BJ (cell line): Measurements from ENCODE around the gene ZFYVE28. TPM values are rescaled to one million over a fixed set of nuclear protein-coding genes. Genes with fewer than 3 reads are reported as not detected.
A peak's percentile ranks its signal among the peaks of the same experiment; 100 is the strongest.

Source experiments
- CTCF ChIA-PET: fragments of 350-600 bp; formaldehyde crosslinking; extraction: SDS; loops from one replicate; lab custom pipeline; 2021; ENCODE audit warnings: antibody characterized with exemption, inconsistent platforms; lab: Yijun Ruan, JAX
- POLR2A ChIA-PET: fragments of 300-600 bp; sonication (Branson Sonifier 250); formaldehyde crosslinking; extraction: SDS; loops from one replicate; lab custom pipeline; 2021; ENCODE audit warnings: antibody characterized with exemption; lab: Charles Lee
- DNase-seq: peaks from one replicate; pipeline ENCODE4 v3.0.0-alpha.2; 2011; ENCODE audit warnings: low read depth
- H3K27me3 ChIP-seq: 2 replicates; pipeline ENCODE4 v1.6.0; 2011; ENCODE audit warnings: low read length; ENCODE audit not compliant: control insufficient read depth, insufficient read depth
- H3K36me3 ChIP-seq: 2 replicates; pipeline ENCODE4 v1.5.1; 2011; ENCODE audit warnings: low read length; ENCODE audit not compliant: control insufficient read depth, insufficient read depth
- H3K4me3 ChIP-seq: 2 replicates; pipeline ENCODE4 v1.5.1; 2011; ENCODE audit warnings: low read depth, mild to moderate bottlenecking, control low read depth, low read length
- polyA plus RNA-seq: library from polyadenylated mRNA; depleted of rRNA; stranded (reverse); fragments of >200 nt; gene quantifications from 2 replicates; pipeline ENCODE4 v1.2.3, GENCODE V29; 2011
- TF ChIP-seq, protein P1 (sequence below): IDR thresholded peaks from 2 replicates; pipeline ENCODE4 v1.5.1; 2011; ENCODE audit warnings: low read depth, mild to moderate bottlenecking, control low read depth, inconsistent platforms, low read length, moderate library complexity; ENCODE audit not compliant: insufficient read depth

Gene ZFYVE28
- polyA plus RNA-seq, 1 experiment: 4.4 TPM

DNA sequence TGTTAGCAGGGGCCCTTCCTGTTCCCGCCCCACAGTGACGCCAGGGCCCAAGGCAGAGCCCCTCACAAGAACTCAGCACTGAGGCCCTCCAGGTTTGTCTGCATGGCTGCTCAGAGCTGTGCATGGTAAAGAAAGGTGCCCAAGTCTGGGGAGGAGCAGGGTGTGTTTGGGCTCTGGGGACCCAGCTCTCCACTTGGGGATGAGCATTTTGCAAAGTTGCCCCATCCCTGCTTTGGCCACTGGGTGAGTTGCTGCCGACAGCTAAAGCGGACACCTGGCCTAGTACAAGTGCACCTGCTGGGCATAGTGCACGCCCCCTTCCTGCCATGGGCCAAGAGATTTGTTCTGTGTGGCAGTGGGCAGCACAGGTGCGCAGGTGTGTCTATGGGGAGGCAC, 154.5 kb downstream of the ZFYVE28 start:
- DNase-seq: no peak
- H3K36me3 ChIP-seq: no peaks in the 10 kb centered on the region; the same call in 1 of the 2 replicates
- CTCF ChIA-PET: no interaction called here
- H3K27me3 ChIP-seq: no peaks in the 10 kb centered on the region
- POLR2A ChIA-PET: no interaction called here
- TF ChIP-seq, protein P1, sequence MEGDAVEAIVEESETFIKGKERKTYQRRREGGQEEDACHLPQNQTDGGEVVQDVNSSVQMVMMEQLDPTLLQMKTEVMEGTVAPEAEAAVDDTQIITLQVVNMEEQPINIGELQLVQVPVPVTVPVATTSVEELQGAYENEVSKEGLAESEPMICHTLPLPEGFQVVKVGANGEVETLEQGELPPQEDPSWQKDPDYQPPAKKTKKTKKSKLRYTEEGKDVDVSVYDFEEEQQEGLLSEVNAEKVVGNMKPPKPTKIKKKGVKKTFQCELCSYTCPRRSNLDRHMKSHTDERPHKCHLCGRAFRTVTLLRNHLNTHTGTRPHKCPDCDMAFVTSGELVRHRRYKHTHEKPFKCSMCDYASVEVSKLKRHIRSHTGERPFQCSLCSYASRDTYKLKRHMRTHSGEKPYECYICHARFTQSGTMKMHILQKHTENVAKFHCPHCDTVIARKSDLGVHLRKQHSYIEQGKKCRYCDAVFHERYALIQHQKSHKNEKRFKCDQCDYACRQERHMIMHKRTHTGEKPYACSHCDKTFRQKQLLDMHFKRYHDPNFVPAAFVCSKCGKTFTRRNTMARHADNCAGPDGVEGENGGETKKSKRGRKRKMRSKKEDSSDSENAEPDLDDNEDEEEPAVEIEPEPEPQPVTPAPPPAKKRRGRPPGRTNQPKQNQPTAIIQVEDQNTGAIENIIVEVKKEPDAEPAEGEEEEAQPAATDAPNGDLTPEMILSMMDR: no peak
- H3K4me3 ChIP-seq: no peak overlapping the region

DNA sequence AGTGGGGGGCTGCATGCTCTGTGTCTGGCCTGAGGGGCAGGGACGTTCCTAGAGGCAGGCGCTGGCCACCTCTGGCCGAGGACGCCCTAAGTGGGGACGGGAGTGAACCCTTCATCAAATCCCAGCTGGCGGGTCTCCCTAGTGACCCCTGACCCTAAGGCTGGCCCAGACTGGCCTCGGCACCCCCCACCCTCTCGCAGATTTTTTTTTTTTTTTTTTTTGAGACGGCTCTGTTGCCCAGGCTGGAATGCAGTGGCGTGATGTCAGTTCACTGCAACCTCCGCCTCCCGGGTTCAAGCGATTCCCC, 155.5 kb downstream of the ZFYVE28 start:
- TF ChIP-seq, protein P1: no peak
- CTCF ChIA-PET: no interaction called here
- POLR2A ChIA-PET: no interaction called here
- Histone ChIP-seq H3K36me3 (peaks cover under 1% of the 10 kb centered on the region; the same call in 1 of the 2 replicates), H3K27me3 (no peaks in the 10 kb centered on the region), H3K4me3 (peak overlapping the region; percentile 62)
- no peak for DNase-seq

DNA sequence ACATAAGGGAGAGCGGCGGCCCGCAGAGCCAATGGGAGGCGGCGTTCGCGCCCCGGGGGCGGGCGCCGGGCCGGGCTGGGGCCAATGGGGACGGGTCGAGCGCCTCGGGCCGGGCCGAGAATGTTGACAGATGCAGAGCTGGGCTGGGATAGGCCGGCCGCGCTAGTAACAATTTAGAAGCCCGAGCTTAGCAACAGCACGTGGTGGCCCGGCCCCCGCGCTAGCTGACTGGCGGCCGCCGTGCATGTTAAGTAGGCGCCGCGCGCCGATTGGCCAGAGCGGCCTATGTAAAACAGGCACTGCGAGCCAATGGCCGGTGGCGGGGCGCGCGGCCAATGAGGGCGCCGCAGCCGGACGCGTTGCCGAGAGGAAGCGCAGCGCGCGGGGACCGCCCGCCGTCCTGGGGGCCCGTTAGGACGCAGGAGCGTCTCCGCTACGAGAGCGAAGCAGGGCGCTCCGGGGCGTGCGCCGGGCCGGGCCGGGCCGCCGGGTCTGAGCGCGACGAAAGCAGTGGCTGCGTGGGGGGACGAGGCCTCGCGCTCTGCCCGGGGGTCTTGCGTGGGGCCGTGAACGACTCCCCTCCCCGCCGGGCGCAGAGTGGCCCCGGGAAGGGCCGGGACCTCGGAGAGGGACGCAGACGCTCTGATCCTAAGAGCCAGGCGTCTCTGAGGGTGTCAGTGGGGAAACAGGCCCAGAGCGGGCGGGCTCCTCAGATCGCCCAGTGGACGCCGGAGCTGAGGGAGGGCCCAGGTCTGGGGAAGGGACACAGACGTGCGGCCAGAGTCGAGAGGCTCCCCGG, 156.1 kb downstream of the ZFYVE28 start:
- ChIA-PET CTCF (interaction anchor here (1.0 kb wide), 1 partner anchor 42 kb away, joined by 4 read pairs; no protein-coding TSS in a partner anchor), POLR2A (interaction anchor here (0.6 to 0.7 kb wide), 2 partner anchors 20 to 140 kb away, joined by 3 to 5 read pairs; partner anchors contain the start of genes HAUS3 and POLN)
- H3K36me3 ChIP-seq: peaks cover 4% of the 10 kb centered on the region
- DNase-seq: peak; percentile 96
- peak overlapping the region; percentile 62 for H3K4me3 ChIP-seq
- H3K27me3 ChIP-seq: no peaks in the 10 kb centered on the region
- TF ChIP-seq, protein P1: no peak

DNA sequence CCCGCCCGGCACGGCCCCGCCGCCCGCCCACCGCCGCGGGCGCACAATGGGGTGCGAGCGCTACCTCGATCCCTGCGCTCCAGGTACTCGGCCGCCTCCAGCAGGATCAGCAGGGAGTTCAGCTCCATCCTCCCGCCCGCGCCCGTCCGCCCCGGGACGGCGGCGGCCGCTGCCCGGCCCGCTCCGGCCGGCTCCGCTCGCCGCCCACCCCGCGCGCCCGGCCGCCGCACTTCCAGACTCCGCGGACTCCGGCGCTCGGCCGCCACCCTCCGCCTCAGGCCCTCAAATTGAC, 156.6 kb downstream of the ZFYVE28 start, which contains the start of gene MXD4:
Gene MXD4 (minus strand): TSS at position 257 of the 292 bp plus-strand sequence. CDS start 129 bp downstream, at position 128.
- Histone ChIP-seq H3K27me3 (no peaks in the 10 kb centered on the region), H3K4me3 (peak within 1 kb of the TSS; percentile 77), H3K36me3 (peaks cover 6% of the 10 kb centered on the region)
- POLR2A ChIA-PET: interaction anchor here (0.6 to 0.7 kb wide), 2 partner anchors 20 to 141 kb away, joined by 3 to 5 read pairs; partner anchors contain the start of genes HAUS3 and POLN
- DNase-seq: no peak
- TF ChIP-seq, protein P1: no peak
- CTCF ChIA-PET: interaction anchor here (1.0 kb wide), 1 partner anchor 42 kb away, joined by 4 read pairs; no protein-coding TSS in a partner anchor

DNA sequence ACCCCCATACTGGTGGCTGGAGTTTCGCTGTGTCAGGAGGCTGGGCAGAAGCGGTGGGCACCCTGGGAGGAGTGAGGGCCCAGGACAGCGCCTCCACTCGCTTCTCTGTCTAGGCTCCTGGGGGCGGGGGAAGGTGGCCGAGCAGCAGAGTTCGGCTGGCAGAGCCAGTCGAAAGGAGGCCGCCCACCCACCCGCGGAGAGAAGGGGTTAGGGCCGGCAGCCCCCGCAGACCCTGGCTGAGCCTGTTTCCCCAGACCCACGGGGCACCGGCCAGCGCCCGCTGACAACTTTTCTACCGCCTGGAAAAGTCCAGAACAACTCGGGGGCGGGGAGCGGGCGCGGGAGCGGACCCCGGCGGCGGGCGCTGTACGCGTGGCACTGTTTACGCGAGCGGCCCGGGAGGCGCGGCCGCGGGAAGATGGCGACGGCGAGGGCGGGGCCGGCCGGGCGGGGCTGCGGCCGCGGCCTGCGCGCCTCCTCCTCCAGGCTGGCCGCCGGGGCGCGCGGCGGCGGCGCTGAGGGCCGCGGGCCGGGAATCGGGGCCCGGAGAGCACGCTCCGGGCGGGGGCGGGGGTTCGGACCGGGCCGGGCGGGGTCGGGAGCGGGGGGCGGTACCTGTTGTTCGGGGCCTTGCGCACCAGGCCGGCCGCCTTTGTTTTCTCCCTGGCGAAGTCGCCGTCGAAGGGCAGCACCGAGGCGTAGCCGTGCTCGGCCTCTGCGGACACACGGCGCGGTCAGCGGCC, 157.2 kb downstream of the ZFYVE28 start:
- ChIA-PET CTCF (no interaction called here), POLR2A (interaction anchor here (0.6 kb wide), 1 partner anchor 24 kb away, joined by 3 read pairs; no protein-coding TSS in a partner anchor)
- DNase-seq: no peak
- Histone ChIP-seq H3K36me3 (peaks cover 7% of the 10 kb centered on the region), H3K27me3 (no peaks in the 10 kb centered on the region), H3K4me3 (peak overlapping the region; percentile 77)
- TF ChIP-seq, protein P1: no peak
